ENCODE measurements around the gene DYNLT2.

- TF ChIP-seq CTCF (IDR thresholded peaks at IDR 0.05; ENCODE audit: low read depth, low read length, poor library complexity, severe bottlenecking) (no peak), EZH2phosphoT487 (IDR thresholded peaks at IDR 0.05; ENCODE audit: borderline replicate concordance, low read length) (no peak)
Measured at GRCh38 chr6:169709293-169709692, 42.1 kb downstream of the DYNLT2 start.

Measured in DOHH2 (cell line).